GM18498 (cell line): Measurements from ENCODE around the gene MOB3B.

Experiments
- ATAC-seq: cut with Tn5 transposase; IDR thresholded peaks from one replicate; pipeline ENCODE4 v1.9.1; 2021; ENCODE audit warnings: mild to moderate bottlenecking, moderate library complexity; ENCODE audit not compliant: unreplicated experiment

The MOB3B gene

DNA sequence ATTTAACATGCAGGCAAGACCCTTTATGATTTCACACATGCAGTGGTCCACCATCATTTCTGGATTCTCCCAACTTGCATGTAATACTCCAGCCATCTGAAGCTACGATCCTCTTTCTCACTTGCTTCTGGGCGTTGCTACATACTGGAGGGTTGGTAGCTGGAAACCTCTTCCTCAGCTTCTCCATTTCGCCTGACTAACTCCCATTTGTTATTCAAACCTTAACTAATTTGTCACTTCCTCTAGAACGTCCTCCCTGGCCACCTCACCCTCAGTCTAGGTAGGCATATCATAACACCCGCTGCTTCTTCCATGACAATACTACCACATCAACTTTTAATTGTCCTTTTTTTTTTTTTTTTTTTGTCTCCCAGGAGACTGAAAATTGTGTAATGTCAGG, 160.0 kb downstream of the MOB3B start:
- ATAC-seq, result no peak

DNA sequence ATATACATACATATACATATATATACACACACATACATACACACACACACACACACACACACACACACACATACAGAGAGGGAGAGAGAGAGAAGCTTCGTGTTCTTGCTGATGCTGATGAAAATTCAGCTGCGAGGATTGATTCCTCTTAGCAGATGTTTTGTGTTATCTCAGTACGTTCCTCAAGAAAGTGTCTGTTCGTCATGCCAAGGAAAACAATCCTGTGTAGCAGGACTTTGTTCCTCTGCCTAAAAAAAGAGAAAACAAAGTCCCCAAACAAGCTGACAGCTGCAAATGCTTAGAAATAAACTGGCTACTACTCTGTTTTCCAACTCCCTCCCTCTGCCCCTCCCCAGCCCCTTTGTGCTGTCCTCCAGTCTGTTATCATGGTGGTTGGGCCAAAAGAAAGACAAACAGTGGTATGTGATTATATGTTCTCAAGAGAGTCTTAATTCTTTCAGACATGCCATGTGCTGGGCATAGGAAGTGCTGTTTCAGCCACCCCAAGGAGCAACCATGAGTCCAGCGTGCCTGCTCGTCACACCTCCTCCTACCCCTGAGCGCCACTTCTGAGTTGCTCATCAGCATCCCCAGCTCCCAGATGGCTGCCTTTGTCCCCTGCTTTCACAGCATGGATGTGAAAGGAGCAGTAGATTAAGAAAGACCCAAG, 161.2 kb downstream of the MOB3B start:
- ATAC-seq, result no peak

GRCh38 chr9:27367921-27368315, 161.7 kb downstream of the MOB3B start:
- ATAC-seq, result no peak

DNA sequence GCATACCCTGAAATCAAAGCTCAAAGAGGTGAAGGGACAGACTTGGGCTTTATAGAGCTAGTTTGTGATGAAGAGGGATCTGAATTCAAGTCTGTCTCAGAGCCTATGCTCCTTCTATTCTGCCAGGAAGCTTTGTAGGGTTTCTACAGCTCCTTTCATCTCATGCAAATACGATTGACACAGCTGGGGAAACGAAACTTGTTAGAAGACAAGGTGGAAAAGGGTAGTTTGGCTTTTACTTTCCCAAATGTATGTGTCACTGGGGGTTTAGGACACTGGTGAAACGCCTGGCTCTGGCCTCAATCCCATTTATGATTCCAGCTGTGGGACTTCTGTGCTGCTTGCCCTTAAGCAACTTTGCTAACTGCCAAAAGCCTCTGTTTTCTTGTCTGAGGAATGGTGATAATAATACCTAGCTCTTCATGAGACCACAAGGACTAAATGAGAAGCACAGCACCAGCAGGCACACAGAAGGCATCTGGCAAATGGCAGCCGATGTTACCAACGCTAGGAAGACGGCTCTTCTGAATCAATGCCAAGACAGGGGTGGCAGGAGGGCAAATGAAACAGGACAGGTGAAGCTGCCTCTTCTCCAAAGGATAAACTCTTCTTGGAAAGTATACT, 162.3 kb downstream of the MOB3B start:
- peak; percentile 77 for ATAC-seq

GRCh38 chr9:27365707-27366376, 163.8 kb downstream of the MOB3B start:
- ATAC-seq, result peak; percentile 85

GRCh38 chr9:27362447-27363210, 167.0 kb downstream of the MOB3B start:
- ATAC-seq, result no peak

- no peak for ATAC-seq
Measured at GRCh38 chr9:27361492-27361891, 168.1 kb downstream of the MOB3B start.

DNA sequence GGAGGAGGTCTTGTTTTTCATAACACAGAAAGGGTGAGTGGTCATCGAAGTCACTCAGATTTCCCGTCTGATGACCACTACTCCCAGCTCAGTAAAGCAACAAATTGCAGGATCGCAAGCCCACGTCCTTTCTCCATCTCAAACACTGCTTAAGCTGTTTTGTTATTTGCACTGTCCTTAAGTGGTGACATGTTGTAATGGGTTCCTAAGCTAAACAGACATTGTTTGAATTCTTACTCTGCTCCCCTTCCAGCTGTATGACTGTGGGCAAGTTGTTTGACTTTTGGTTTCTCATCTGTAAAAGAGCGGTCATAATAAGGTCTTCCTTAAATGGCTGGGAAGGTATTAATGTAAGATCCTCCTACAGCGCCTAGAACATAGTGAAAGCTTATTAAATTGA, 169.9 kb downstream of the MOB3B start:
- ATAC-seq, result no peak

GRCh38 chr9:27358007-27358406, 171.6 kb downstream of the MOB3B start:
- ATAC-seq, result no peak

DNA sequence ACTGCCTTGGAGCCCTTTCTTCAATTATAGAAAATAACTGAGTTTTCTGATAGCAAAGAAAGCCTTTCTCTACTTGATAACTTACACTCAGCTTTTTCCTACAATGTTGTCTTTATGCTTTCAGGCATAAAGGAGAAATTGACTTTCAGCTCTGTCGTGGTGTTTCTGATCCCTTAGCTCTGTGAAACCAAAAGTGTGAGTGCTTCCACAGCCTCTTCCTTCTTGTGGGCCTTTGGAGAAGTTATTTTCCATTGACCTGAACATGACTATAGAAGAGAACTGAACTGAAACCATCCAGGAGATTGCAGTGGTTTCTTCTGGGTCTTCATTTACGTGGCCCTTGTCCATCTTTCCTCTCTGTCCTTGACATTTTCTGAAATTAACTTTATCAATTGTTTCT, 173.2 kb downstream of the MOB3B start:
- no peak for ATAC-seq

- ATAC-seq, result no peak
Measured at GRCh38 chr9:27355166-27355565, 174.4 kb downstream of the MOB3B start.

DNA sequence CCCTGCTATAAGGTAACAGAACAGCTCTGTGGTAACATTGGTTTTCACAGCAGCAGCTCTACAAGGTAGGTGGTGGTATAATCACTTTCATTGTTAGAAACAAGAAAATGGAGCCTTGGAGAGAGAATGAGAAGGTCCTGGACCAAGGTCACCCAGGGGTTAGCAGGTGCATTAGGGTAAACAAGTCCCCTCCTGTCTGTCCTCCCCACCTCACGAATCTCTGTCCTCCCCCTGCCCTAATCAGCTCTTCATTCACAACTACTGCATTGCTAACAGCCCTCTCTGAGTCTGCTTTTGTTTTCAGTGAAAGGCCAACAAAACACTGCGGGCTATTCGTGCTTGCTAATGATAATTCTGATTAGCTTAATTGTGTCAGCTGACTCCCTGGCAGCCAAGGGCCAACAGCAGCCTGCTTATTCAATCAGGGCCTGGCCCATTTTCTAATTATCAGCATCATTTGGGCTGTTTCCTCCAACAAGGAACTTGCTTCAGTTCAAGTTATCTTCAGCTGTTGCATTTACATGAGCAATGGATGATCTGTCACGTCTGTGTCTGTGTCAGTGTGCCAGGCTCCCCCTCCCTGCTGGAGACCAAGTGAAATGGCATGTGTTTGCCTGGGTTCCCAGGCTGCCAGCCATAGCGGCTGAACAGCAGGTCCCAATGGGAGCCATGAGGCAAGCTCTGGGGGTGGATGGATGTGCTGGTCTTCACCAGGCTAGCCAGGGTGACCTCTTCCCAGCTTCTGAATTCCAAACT, 176.0 kb downstream of the MOB3B start:
- peak; percentile 83 for ATAC-seq

DNA sequence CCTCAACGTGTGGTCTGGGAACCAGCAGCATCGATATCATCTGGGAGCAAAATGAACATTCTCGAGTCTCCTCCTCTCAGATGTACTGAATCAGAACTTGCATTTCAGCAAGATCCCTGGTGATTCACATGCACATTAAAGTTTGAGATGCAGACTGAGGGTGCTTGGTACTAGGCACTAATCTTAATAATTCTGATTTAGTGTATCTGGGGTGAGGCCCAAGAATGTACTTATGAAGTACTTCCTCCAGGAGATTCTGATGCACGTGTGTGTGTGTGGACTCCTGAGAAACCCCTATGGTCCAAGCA, 176.5 kb downstream of the MOB3B start:
- no peak for ATAC-seq

- ATAC-seq, result peak; percentile 24
Measured at GRCh38 chr9:27352457-27353165, 177.0 kb downstream of the MOB3B start.

GRCh38 chr9:27351438-27351837, 178.2 kb downstream of the MOB3B start:
- no peak for ATAC-seq

DNA sequence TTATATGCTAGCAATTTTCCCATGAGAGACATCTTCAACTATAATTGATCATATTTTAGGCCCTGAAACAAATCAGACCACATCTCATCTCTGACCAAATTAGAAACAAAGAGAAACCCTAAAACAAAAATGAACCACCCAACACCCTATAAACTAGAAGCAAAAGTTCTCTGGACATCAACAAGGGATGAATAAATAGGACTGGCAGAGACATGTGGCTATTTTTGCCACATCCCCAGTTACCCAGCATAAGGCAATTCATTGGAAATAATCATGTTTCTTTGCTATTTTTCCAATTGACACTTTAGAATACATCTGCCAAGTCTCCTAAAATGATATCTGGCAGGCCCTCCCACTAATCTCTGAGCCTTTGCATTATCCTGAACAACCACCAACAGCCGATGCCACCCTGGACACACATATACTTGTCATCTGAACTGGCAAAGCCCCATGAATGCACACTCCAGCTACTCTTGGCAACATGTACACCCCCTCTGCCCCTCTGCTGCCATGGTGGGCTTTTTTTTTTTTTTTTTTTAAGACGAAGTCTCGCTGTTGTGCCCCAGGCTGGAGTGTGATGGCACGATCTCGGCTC, 179.1 kb downstream of the MOB3B start:
- no peak for ATAC-seq

- ATAC-seq, result no peak
Measured at GRCh38 chr9:27349698-27350080, 179.9 kb downstream of the MOB3B start.

- ATAC-seq, result no peak
Measured at GRCh38 chr9:27348785-27349697, 180.6 kb downstream of the MOB3B start.

DNA sequence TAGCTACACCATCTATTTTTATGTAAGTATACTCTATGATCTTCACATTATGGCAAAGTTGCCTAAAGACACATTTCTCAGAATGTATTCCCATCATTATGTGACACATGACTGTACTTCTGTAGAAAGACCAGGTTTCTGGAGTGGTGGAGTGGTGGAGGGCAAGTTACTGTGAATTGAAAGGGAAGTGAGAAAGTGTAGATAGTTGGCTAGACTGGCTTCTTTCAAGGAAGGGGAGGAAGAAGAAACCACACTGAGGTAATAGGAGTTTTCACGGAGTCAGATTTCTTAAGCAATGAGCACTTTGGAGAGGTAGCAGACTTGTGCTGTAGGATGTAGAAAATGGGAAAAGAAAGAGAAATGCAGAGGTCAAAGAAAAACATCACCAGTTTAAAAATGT, 181.7 kb downstream of the MOB3B start:
- no peak for ATAC-seq
